ENCODE measurements around the gene EMC9. TPM values are rescaled to one million over a fixed set of nuclear protein-coding genes. Genes with fewer than 3 reads are reported as not detected.

Gene EMC9
- total RNA-seq, 4 donors from 2014 or later = 6.4 to 15.4 (median 10.4) TPM

GRCh38 chr14:24157331-24157730 is 15.9 kb upstream of the EMC9 start:
- Histone ChIP-seq H3K9me3 (no peaks in the 10 kb centered on the region), H3K4me1 (peaks cover 0 to 19% (median 10%) of the 10 kb centered on the region in 3 donors), H3K27ac (no peak overlapping the region), H3K27me3 (no peaks in the 10 kb centered on the region), H3K36me3 (peaks cover 0 to 79% of the 10 kb centered on the region in 2 donors), H3K4me3 (no peak overlapping the region)
- no peak for ATAC-seq
- TF ChIP-seq POLR2AphosphoS5 (IDR thresholded peaks at IDR 0.05) (no peak), EP300 (IDR thresholded peaks at IDR 0.05) (no peak), POLR2A (IDR thresholded peaks at IDR 0.05) (no peak)
- TF ChIP-seq, protein P1, sequence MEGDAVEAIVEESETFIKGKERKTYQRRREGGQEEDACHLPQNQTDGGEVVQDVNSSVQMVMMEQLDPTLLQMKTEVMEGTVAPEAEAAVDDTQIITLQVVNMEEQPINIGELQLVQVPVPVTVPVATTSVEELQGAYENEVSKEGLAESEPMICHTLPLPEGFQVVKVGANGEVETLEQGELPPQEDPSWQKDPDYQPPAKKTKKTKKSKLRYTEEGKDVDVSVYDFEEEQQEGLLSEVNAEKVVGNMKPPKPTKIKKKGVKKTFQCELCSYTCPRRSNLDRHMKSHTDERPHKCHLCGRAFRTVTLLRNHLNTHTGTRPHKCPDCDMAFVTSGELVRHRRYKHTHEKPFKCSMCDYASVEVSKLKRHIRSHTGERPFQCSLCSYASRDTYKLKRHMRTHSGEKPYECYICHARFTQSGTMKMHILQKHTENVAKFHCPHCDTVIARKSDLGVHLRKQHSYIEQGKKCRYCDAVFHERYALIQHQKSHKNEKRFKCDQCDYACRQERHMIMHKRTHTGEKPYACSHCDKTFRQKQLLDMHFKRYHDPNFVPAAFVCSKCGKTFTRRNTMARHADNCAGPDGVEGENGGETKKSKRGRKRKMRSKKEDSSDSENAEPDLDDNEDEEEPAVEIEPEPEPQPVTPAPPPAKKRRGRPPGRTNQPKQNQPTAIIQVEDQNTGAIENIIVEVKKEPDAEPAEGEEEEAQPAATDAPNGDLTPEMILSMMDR (IDR thresholded peaks at IDR 0.05) = no peak
- WGBS, 2 donors (ENCODE audit: low coverage in 1 of 2) = 100% methylated on average over 1 of the region's 12 CpGs; no CpG with 5 or more reads in 1 of the 2 donors

DNA sequence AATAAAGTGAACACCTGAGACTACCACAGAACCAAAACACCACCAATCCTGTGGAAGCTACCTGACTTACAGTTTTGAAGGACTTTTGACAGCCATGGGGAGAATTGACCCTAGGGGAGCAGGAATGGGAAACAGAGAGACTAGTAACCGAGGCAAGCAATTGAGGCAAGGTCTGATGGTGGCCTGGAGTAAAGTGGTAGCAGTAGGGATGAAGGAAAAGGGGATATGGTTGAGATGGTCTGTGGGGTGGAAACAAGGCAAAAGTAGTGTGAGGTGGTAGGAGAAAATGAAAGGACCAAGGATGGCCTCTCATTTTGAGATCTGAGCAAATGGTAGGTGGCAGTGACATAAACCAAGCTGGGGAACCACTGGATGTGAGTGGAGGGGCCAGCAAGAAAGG is 15.4 kb upstream of the EMC9 start:
- no peak for ATAC-seq
- H3K4me3 ChIP-seq = no peak overlapping the region
- no peaks in the 10 kb centered on the region for H3K27me3 ChIP-seq
- H3K9me3 ChIP-seq = no peaks in the 10 kb centered on the region
- peaks cover 0 to 14% (median 6%) of the 10 kb centered on the region in 3 donors for H3K4me1 ChIP-seq
- 83 to 88% methylated on average over 1 of the region's 1 CpG for WGBS, 2 donors (ENCODE audit: low coverage in 1 of 2)
- H3K27ac ChIP-seq = no peak overlapping the region
- peaks cover 0 to 84% of the 10 kb centered on the region in 2 donors for H3K36me3 ChIP-seq
- TF ChIP-seq, protein P1 (IDR thresholded peaks at IDR 0.05) = no peak
- TF ChIP-seq EP300 (IDR thresholded peaks at IDR 0.05) (no peak), POLR2A (IDR thresholded peaks at IDR 0.05) (no peak), POLR2AphosphoS5 (IDR thresholded peaks at IDR 0.05) (no peak)

DNA sequence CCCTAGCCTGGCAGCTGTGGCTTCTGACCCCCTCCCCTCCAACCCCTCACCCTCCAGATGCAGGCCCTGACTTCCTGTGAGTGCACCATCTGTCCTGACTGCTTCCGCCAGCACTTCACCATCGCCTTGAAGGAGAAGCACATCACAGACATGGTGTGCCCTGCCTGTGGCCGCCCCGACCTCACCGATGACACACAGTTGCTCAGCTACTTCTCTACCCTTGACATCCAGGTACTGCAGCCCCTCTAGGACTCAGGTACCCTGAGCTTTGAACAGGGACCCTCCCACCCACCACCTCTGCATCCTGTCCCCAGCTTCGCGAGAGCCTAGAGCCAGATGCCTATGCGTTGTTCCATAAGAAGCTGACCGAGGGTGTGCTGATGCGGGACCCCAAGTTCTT is 13.7 kb upstream of the EMC9 start:
- Histone ChIP-seq H3K4me1 (peaks cover 0 to 8% (median 0%) of the 10 kb centered on the region in 3 donors), H3K36me3 (peaks cover 0 to 96% of the 10 kb centered on the region in 2 donors), H3K27ac (peak overlapping the region in 1 of 4 donors; percentile 2), H3K27me3 (no peaks in the 10 kb centered on the region), H3K4me3 (no peak overlapping the region), H3K9me3 (no peaks in the 10 kb centered on the region)
- TF ChIP-seq POLR2AphosphoS5 (IDR thresholded peaks at IDR 0.05) (no peak), POLR2A (IDR thresholded peaks at IDR 0.05) (no peak), EP300 (IDR thresholded peaks at IDR 0.05) (no peak)
- 89 to 90% methylated on average over 2 to 3 of the region's 10 CpGs for WGBS, 2 donors (ENCODE audit: low coverage in 1 of 2)
- ATAC-seq = no peak

DNA sequence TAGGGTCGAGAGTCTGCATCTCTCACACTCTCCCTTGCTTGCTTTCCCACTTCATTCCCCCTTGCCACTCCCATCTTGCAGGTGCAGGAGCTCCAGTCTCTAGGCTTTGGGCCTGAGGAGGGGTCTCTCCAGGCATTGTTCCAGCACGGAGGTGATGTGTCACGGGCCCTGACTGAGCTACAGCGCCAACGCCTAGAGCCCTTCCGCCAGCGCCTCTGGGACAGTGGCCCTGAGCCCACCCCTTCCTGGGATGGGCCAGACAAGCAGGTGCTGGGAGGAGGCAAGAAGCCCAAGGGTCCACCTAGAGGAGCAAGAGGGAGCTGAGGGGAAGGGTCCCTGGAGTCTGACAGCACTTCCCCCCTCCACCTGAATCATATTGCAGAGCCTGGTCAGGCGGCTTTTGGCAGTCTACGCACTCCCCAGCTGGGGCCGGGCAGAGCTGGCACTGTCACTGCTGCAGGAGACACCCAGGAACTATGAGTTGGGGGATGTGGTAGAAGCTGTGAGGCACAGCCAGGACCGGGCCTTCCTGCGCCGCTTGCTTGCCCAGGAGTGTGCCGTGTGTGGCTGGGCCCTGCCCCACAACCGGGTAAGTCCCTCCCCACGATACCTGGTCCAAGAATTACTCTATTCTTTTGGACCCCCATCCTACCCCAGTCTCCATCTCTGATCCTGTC is 10.2 kb upstream of the EMC9 start:
- Histone ChIP-seq H3K27ac (no peak overlapping the region), H3K4me1 (peaks cover 0 to 33% (median 12%) of the 10 kb centered on the region in 3 donors), H3K36me3 (peaks cover 0 to 82% of the 10 kb centered on the region in 2 donors), H3K27me3 (no peaks in the 10 kb centered on the region), H3K9me3 (no peaks in the 10 kb centered on the region), H3K4me3 (no peak overlapping the region)
- WGBS, 2 donors (ENCODE audit: low coverage in 1 of 2) = 87 to 95% methylated on average over 4 to 5 of the region's 16 CpGs
- ATAC-seq = no peak
- TF ChIP-seq POLR2A (IDR thresholded peaks at IDR 0.05) = peak in 1 of 2 donors; percentile 11
- no peak for TF ChIP-seq POLR2AphosphoS5 (IDR thresholded peaks at IDR 0.05)

- peaks cover 0 to 77% of the 10 kb centered on the region in 2 donors for H3K36me3 ChIP-seq
- no peak overlapping the region for H3K27ac ChIP-seq
- H3K9me3 ChIP-seq = no peaks in the 10 kb centered on the region
- ATAC-seq = no peak
- no peak overlapping the region for H3K4me3 ChIP-seq
- peaks cover 0 to 36% (median 12%) of the 10 kb centered on the region in 3 donors for H3K4me1 ChIP-seq
- TF ChIP-seq POLR2A (IDR thresholded peaks at IDR 0.05) = no peak
- TF ChIP-seq POLR2AphosphoS5 (IDR thresholded peaks at IDR 0.05) = no peak
- TF ChIP-seq EP300 (IDR thresholded peaks at IDR 0.05) = no peak
- TF ChIP-seq, protein P1 (IDR thresholded peaks at IDR 0.05) = no peak
- no peaks in the 10 kb centered on the region for H3K27me3 ChIP-seq
- WGBS, 2 donors (ENCODE audit: low coverage in 1 of 2) = 60 to 78% methylated on average over 1 to 3 of the region's 9 CpGs
These were observed 9.6 kb upstream of the EMC9 start for GRCh38 chr14:24150993-24151392.

- Histone ChIP-seq H3K4me3 (no peak overlapping the region), H3K36me3 (peaks cover 0 to 72% of the 10 kb centered on the region in 2 donors), H3K4me1 (peaks cover 0 to 40% (median 16%) of the 10 kb centered on the region in 3 donors), H3K27ac (no peak overlapping the region), H3K27me3 (no peaks in the 10 kb centered on the region), H3K9me3 (no peaks in the 10 kb centered on the region)
- 90% methylated on average over 2 of the region's 9 CpGs; no CpG with 5 or more reads in 1 of the 2 donors for WGBS, 2 donors (ENCODE audit: low coverage in 1 of 2)
- no peak for ATAC-seq
- TF ChIP-seq POLR2A (IDR thresholded peaks at IDR 0.05) = no peak
These were observed 9.2 kb upstream of the EMC9 start for GRCh38 chr14:24150567-24150966.

Data from gastroesophageal sphincter (tissue), 4 donors.